HEK293T (cell line): ENCODE measurements around the gene SIRT5.

Source experiments
- BHLHE40 ChIP-seq: fragments of 450-650 bp; IDR thresholded peaks from 2 replicates; pipeline ENCODE4 v1.6.1; 2016; ENCODE audit warnings: mild to moderate bottlenecking, moderate library complexity, borderline replicate concordance
- CTBP1 ChIP-seq: fragments of 450-650 bp; IDR thresholded peaks from 2 replicates; pipeline ENCODE4 v1.6.1; 2016; ENCODE audit warnings: borderline replicate concordance
- ELF4 ChIP-seq: fragments of 450-650 bp; IDR thresholded peaks from 2 replicates; pipeline ENCODE4 v1.6.1; 2017; ENCODE audit warnings: antibody characterized with exemption
- FOXK2 ChIP-seq: fragments of 450-650 bp; IDR thresholded peaks from 2 replicates; pipeline ENCODE4 v1.6.1; 2016; ENCODE audit warnings: mild to moderate bottlenecking
- FOXM1 ChIP-seq: fragments of 450-650 bp; IDR thresholded peaks from 2 replicates; pipeline ENCODE4 v1.6.1; 2017; ENCODE audit warnings: mild to moderate bottlenecking, borderline replicate concordance
- HDGF ChIP-seq: fragments of 450-650 bp; IDR thresholded peaks from 2 replicates; pipeline ENCODE4 v1.6.1; 2017; ENCODE audit warnings: antibody characterized with exemption, borderline replicate concordance
- NFRKB ChIP-seq: fragments of 450-650 bp; IDR thresholded peaks from 2 replicates; pipeline ENCODE4 v1.6.1; 2016; ENCODE audit warnings: mild to moderate bottlenecking, moderate library complexity
- TARDBP ChIP-seq: fragments of 450-650 bp; IDR thresholded peaks from 2 replicates; pipeline ENCODE4 v1.6.1; 2016
- ZNF384 ChIP-seq: fragments of 450-650 bp; IDR thresholded peaks from 2 replicates; pipeline ENCODE4 v1.6.1; 2016
- TF ChIP-seq, protein P1 (sequence below): fragments of 450-650 bp; IDR thresholded peaks from 2 replicates; pipeline ENCODE4 v1.6.1; 2016

GRCh38 chr6:13572951-13573654 is 1.3 kb upstream of the SIRT5 start:
- no peak for TF ChIP-seq CTBP1
- TF ChIP-seq ELF4, result no peak
- TF ChIP-seq ZNF384, result no peak
- no peak for TF ChIP-seq BHLHE40
- TF ChIP-seq, protein P1, sequence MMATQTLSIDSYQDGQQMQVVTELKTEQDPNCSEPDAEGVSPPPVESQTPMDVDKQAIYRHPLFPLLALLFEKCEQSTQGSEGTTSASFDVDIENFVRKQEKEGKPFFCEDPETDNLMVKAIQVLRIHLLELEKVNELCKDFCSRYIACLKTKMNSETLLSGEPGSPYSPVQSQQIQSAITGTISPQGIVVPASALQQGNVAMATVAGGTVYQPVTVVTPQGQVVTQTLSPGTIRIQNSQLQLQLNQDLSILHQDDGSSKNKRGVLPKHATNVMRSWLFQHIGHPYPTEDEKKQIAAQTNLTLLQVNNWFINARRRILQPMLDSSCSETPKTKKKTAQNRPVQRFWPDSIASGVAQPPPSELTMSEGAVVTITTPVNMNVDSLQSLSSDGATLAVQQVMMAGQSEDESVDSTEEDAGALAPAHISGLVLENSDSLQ, result no peak
- TF ChIP-seq HDGF, result no peak
- TF ChIP-seq FOXM1, result no peak
- no peak for TF ChIP-seq FOXK2
- TF ChIP-seq NFRKB, result no peak
- no peak for TF ChIP-seq TARDBP
